Central memory CD8-positive, alpha-beta T cell (primary cell): ENCODE measurements around the gene CLASRP.

Source experiments
- ATAC-seq: fragments of 150-1000 bp; cut with Tn5 transposase; replicated peaks from 2 replicates; pipeline ENCODE4 v1.10.0; 2022; ENCODE audit warnings: mild to moderate bottlenecking, moderate FRiP score, moderate number of reproducible peaks; ENCODE audit not compliant: poor library complexity, severe bottlenecking; ENCODE audit errors: extremely low read depth
- DNase-seq, 2 donors: peaks; one replicate each; pipeline ENCODE4 v3.0.0; 2021; ENCODE audit warnings: low spot score in 2 of 2
- H3K27ac Mint-ChIP-seq: one replicate; pipeline ENCODE4 v1.8.0; 2022; ENCODE audit warnings: low read depth, mild to moderate bottlenecking, moderate library complexity, mixed read lengths
- H3K27me3 Mint-ChIP-seq: one replicate; pipeline ENCODE4 v1.8.0; 2022; ENCODE audit warnings: mixed read lengths
- H3K36me3 Mint-ChIP-seq: one replicate; pipeline ENCODE4 v1.8.0; 2022; ENCODE audit warnings: mild to moderate bottlenecking, moderate library complexity, mixed read lengths; ENCODE audit not compliant: insufficient read depth
- H3K4me1 Mint-ChIP-seq: one replicate; pipeline ENCODE4 v1.8.0; 2022; ENCODE audit warnings: mixed read lengths
- H3K4me3 Mint-ChIP-seq: one replicate; pipeline ENCODE4 v1.8.0; 2022; ENCODE audit warnings: mild to moderate bottlenecking, moderate library complexity, mixed read lengths
- H3K9me3 Mint-ChIP-seq: one replicate; pipeline ENCODE4 v1.8.0; 2022; ENCODE audit warnings: mixed read lengths

Gene CLASRP

DNA sequence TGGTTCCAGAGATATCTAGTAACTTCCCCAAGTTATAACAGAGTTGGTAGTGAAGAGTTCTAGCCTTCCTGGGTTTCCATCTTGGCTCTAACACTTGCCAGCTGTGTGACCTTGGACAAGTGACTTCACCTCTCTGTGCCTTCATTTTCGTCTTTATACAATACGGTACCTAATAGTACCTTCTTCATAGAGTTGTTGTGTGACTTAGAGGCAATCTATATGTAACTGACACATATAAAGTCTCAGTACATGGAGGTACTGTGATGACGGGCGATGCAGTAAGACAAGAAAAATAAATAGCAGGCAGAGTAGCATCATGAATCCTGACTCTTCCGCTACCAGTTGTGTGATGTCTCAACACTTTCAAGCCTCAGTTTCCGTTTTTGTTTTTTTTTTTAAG is 8.0 kb upstream of the CLASRP start:
- no peaks in the 10 kb centered on the region for H3K27me3 Mint-ChIP-seq
- ATAC-seq (no peak), DNase-seq (no peak)
- no peaks in the 10 kb centered on the region for H3K4me1 Mint-ChIP-seq
- no peak overlapping the region for H3K4me3 Mint-ChIP-seq
- peaks cover 60% of the 10 kb centered on the region for H3K36me3 Mint-ChIP-seq
- H3K27ac Mint-ChIP-seq: no peak overlapping the region
- no peaks in the 10 kb centered on the region for H3K9me3 Mint-ChIP-seq

DNA sequence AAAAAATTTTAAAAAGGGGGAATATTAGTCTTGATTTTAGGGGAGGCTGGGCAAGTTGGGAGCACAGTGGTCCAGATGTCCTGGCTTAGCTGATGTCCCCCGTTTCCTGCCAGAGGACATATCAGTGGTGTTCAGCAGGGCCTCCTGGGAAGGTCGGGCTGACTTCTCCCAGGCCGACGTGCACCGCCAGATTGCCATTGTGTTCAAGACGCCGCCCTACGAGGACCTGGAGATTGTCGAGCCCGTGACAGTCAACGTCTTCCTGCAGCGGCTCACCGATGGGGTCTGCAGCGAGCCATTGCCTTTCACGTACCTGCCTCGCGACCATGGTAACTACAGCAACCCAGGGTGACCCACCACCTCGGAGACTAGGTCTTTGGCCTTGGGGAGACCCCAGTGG is 6.4 kb upstream of the CLASRP start:
- Mint-ChIP-seq H3K4me1 (no peaks in the 10 kb centered on the region), H3K9me3 (no peaks in the 10 kb centered on the region), H3K27ac (no peak overlapping the region), H3K36me3 (peaks cover 53% of the 10 kb centered on the region), H3K27me3 (no peaks in the 10 kb centered on the region), H3K4me3 (no peak overlapping the region)
- ATAC-seq (no peak), DNase-seq (no peak)

DNA sequence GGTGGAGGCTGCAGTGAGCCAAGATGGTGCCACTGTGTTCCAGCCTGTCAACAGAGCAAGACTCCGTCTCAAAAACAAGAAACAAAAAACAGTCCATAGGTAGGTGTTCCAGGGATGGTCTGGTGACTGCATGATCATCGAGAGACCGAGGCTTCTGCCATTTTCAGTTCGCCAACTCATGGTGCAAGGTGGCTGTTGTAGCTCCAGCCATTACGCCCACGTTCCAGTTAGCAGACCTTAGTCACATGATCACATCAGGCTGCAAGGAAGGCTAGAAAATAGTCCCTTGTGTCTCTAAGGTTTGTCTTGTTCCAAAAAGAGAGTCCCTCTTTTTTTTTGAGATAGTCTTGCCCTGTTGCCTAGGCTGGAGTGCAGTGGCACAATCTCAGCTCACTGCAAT is 3.1 kb upstream of the CLASRP start:
- ATAC-seq: no peak
- H3K9me3 Mint-ChIP-seq: no peaks in the 10 kb centered on the region
- no peak for DNase-seq
- H3K36me3 Mint-ChIP-seq: peaks cover 38% of the 10 kb centered on the region
- H3K4me1 Mint-ChIP-seq: peaks cover 22% of the 10 kb centered on the region
- no peak overlapping the region for H3K4me3 Mint-ChIP-seq
- no peak overlapping the region for H3K27ac Mint-ChIP-seq
- no peaks in the 10 kb centered on the region for H3K27me3 Mint-ChIP-seq

DNA sequence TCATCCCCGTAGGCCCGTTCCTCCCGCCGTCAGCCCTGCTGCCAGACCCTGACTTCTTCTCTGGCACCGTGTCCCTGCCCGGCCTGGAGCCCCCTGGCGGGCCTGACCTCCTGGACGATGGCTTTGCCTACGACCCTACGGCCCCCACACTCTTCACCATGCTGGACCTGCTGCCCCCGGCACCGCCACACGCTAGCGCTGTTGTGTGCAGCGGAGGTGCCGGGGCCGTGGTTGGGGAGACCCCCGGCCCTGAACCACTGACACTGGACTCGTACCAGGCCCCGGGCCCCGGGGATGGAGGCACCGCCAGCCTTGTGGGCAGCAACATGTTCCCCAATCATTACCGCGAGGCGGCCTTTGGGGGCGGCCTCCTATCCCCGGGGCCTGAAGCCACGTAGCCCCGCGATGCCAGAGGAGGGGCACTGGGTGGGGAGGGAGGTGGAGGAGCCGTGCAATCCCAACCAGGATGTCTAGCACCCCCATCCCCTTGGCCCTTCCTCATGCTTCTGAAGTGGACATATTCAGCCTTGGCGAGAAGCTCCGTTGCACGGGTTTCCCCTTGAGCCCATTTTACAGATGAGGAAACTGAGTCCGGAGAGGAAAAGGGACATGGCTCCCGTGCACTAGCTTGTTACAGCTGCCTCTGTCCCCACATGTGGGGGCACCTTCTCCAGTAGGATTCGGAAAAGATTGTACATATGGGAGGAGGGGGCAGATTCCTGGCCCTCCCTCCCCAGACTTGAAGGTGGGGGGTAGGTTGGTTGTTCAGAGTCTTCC is 1.3 kb upstream of the CLASRP start:
- H3K4me3 Mint-ChIP-seq: peak overlapping the region; percentile 88
- no peak for DNase-seq
- no peaks in the 10 kb centered on the region for H3K9me3 Mint-ChIP-seq
- no peaks in the 10 kb centered on the region for H3K27me3 Mint-ChIP-seq
- H3K27ac Mint-ChIP-seq: no peak overlapping the region
- peaks cover 37% of the 10 kb centered on the region for H3K4me1 Mint-ChIP-seq
- peaks cover 44% of the 10 kb centered on the region for H3K36me3 Mint-ChIP-seq
- ATAC-seq: no peak

DNA sequence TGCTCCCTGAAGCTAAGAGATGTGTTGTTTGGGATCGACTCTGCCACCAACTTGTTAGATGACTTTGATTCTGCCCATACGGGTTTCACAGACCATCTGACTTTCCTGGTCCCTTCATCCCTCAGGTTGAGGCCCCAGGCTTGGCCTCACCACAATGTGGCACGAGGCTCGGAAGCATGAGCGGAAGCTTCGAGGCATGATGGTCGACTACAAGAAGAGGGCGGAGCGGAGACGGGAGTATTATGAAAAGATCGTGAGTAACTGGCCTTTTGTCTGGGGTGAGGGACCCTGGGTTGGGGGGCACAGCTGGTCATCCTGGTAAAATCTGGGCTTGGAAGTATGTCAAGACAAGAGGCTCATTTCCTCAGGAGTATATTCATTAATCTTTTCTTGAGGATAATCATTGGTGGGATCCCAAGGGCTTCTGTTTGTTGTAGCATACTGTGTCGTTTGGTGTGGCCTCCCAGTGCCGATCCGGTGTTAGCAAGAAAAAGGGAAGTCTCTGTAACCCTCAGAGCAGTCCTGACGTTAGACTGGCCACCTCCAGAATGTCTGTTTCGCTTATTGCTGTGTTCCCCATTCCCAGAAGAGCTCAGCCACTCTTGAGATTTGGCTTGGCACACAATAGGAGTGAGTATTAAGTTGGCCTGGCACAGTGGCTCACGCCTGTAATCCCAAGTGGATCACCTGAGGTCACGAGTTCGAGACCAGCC is 1.4 kb downstream of the CLASRP start:
- Mint-ChIP-seq H3K27ac (peak overlapping the region; percentile 85), H3K9me3 (no peaks in the 10 kb centered on the region), H3K27me3 (no peaks in the 10 kb centered on the region), H3K4me1 (peaks cover 43% of the 10 kb centered on the region), H3K4me3 (peak overlapping the region; percentile 88), H3K36me3 (peaks cover 40% of the 10 kb centered on the region)
- DNase-seq (no peak), ATAC-seq (no peak)

DNA sequence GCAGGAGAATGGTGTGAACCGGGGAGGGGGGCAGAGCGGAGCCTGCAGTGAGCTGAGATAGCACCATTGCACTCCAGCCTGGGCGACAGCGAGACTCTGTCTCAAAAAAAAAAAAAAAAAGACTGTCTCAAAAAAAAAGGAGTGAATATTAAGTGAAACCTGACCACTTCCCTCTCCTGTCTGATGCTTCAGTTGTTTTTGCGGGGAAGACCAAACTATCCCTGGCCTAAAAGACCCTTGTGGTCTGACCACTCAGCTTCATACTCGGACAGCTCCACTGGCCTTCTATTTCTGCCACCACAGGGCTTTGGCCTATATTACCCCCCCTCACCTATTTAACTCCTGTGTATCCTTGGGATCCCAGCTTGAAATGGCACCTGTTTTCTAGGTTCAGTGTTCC is 2.3 kb downstream of the CLASRP start:
- DNase-seq: no peak
- Mint-ChIP-seq H3K36me3 (peaks cover 42% of the 10 kb centered on the region), H3K4me1 (peaks cover 52% of the 10 kb centered on the region), H3K27me3 (no peaks in the 10 kb centered on the region), H3K4me3 (peak overlapping the region; percentile 36), H3K9me3 (no peaks in the 10 kb centered on the region), H3K27ac (peak overlapping the region; percentile 71)
- no peak for ATAC-seq

DNA sequence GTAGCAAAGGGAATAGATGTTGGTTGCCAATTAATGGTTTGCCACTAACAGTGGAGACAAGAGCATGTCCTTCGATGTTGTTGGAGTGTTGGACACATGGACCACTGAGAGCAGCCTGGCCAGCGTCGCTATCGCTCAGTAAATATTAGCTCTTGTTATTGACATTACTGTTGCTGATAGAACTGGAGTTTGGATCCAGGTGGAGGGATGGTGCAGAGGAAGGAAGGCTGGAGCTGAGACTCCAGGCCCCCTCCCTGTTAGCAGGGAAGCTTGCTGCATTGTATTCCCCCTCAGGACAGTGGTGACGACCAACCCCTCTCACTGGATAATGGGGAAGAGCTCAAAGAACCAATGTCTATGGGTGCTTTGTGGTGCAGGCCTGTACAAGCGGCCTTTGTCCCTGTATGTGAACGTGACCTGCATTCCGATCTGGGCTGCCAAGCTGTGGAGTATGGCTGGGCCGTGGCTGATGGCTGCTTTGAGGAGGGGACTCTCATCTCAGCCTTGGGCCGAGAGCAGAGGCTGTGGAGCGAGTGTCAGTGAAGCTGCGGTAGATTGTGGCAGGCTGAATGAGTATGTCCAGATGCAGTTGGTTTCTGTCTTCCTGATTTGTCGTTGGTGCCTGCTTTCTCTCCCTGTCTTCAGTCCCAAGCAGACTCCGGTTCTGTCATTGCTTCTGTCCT is 7.0 kb downstream of the CLASRP start:
- Mint-ChIP-seq H3K4me1 (peaks cover 56% of the 10 kb centered on the region), H3K9me3 (no peaks in the 10 kb centered on the region), H3K36me3 (peaks cover 44% of the 10 kb centered on the region), H3K4me3 (no peak overlapping the region), H3K27ac (peak overlapping the region; percentile 49), H3K27me3 (no peaks in the 10 kb centered on the region)
- ATAC-seq (no peak), DNase-seq (no peak)

DNA sequence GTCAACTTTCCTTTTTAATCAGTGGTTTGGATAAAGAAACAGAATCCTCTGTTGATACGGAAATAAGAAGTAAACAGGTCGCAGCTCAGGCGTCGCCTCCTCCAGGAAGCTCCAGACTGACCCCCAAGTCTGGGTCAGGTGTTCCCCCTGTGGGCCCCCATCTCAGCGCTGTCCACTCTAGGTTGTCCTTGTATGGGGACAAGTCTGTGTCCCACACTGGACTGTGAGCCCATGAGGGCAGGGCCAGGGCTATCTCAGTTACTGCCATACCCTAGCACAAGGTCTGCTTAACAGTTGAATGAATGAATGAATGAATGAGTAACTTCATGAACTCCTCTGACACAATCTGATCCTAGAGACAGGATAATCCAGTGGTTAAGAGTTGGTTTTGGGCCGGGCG is 7.5 kb downstream of the CLASRP start:
- peaks cover 40% of the 10 kb centered on the region for H3K36me3 Mint-ChIP-seq
- DNase-seq: no peak
- peak overlapping the region; percentile 32 for H3K27ac Mint-ChIP-seq
- no peaks in the 10 kb centered on the region for H3K9me3 Mint-ChIP-seq
- peaks cover 51% of the 10 kb centered on the region for H3K4me1 Mint-ChIP-seq
- H3K4me3 Mint-ChIP-seq: no peak overlapping the region
- H3K27me3 Mint-ChIP-seq: no peaks in the 10 kb centered on the region
- ATAC-seq: no peak

DNA sequence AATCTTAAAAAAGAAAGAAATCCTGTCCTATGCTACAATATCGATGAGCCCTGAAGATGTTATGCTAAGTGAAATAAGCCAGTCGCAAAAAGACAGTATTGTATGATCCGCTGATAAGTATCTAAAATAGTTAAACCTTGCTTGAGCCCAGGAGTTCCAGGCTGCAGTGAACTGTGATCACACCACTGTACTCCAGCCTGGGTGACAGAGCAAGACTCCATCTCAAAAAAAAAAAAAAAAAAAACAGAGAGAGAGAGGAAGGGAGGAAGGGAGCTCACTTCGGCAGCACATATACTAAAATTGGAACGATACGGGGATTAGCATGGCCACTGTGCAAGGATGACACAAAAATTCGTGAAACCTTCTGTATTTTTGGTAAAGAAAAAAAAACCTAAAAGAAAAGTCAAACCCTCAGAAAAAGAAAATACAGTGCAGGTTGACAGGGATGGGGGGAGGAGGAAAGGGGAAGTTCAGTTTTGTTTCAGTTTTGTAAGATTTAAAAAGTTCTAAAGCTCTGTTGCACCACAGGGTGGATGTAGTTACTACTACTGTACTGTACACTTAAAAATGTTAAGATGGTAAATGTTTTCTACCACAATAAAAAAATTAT is 8.4 kb downstream of the CLASRP start:
- Mint-ChIP-seq H3K4me1 (peaks cover 48% of the 10 kb centered on the region), H3K36me3 (peaks cover 34% of the 10 kb centered on the region), H3K27ac (no peak overlapping the region), H3K9me3 (no peaks in the 10 kb centered on the region), H3K27me3 (no peaks in the 10 kb centered on the region), H3K4me3 (no peak overlapping the region)
- ATAC-seq: no peak
- no peak for DNase-seq

DNA sequence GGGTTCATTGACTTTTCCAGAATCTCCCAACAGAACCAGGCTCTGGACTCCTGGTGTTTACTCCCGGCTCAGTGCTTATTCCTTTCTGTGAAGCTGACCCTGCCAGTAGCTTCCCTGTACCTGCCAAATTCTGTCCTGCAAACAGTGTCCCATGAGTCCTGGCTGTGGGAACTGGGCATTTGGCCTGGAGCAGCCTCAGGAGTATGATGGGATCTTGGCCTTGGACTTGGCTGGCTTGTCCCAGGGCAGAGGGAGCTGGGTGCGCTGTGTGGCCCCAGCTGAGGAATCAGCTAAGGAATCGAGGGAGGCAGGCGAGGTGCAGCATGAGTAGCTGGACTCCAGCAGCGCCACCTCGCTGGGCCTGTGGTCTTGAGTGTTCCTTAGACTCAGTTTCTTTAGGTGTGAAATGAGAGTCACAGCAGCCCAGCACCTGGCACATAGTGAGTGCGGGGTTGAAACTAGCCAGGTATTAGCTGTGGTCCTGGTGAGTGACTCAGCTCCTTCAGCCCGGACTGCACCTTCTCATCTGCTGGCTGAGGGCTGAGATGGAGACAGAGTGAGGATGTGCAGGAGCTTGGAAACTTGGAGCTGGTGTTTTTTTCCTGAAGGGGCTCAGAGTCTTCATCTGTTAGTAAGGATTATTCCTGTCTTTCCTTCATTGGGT is 10.4 kb downstream of the CLASRP start:
- H3K36me3 Mint-ChIP-seq: peaks cover 35% of the 10 kb centered on the region
- peak overlapping the region; percentile 77 for H3K27ac Mint-ChIP-seq
- H3K4me3 Mint-ChIP-seq: no peak overlapping the region
- H3K9me3 Mint-ChIP-seq: no peaks in the 10 kb centered on the region
- H3K27me3 Mint-ChIP-seq: no peaks in the 10 kb centered on the region
- ATAC-seq: no peak
- H3K4me1 Mint-ChIP-seq: peaks cover 48% of the 10 kb centered on the region
- DNase-seq: no peak

DNA sequence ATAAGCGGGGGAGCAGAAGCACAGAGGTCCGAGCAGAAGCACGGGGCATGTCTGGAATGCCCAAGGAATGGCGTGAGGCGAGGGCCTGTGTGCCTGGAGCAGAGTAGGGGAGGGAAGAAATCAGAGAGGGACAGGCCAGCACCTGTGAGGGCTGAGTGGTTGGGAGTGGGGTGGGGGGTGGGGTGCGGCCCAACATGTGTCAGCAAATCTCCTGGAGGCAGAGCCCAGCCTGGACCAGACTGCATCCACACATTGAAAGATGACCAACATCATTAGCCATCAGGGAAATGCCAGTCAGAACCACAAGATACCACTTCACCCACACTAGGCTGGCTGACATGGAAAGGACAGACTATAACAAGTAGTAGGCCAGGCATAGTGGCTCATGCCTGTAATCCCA is 11.2 kb downstream of the CLASRP start:
- no peaks in the 10 kb centered on the region for H3K9me3 Mint-ChIP-seq
- no peaks in the 10 kb centered on the region for H3K27me3 Mint-ChIP-seq

DNA sequence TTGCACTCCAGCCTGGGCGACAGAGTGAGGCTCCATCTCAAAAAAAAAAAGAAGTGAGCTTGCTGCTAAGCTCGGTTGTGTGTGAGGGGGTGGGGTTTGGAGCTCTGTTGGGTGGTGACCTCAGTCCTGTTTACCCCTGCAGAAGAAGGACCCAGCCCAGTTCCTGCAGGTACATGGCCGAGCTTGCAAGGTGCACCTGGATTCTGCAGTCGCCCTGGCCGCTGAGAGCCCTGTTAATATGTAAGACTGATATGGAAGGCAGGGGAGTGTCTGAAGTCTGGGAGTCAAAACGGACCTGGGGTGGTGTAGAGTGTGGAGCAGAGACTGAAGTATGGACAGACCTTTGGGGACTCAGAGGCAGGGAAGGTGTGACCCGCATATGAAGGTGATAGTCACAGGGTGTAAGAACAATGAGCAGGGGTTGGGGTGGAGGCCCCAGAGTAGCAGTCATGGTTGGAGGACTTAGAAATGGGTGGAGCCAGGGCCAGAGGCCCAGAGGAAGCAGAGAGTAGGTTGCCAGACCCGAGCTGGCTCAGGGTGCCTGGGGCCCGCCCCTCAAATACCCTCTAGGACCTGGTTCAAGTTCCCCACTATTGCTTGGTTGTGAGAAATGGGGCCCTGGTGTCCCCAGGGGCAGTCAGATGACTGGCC is 13.2 kb downstream of the CLASRP start:
- H3K27me3 Mint-ChIP-seq: no peaks in the 10 kb centered on the region
- H3K36me3 Mint-ChIP-seq: peaks cover 33% of the 10 kb centered on the region
- peaks cover 29% of the 10 kb centered on the region for H3K4me1 Mint-ChIP-seq
- no peaks in the 10 kb centered on the region for H3K9me3 Mint-ChIP-seq
- DNase-seq (no peak), ATAC-seq (peak; percentile 32)
- H3K27ac Mint-ChIP-seq: peak overlapping the region; percentile 9
- no peak overlapping the region for H3K4me3 Mint-ChIP-seq

More for the DNA sequence above, 11.2 kb downstream of the CLASRP start:
- peaks cover 38% of the 10 kb centered on the region for H3K36me3 Mint-ChIP-seq
- DNase-seq: no peak
- no peak for ATAC-seq
- H3K4me1 Mint-ChIP-seq: peaks cover 44% of the 10 kb centered on the region
- peak overlapping the region; percentile 77 for H3K27ac Mint-ChIP-seq
- H3K4me3 Mint-ChIP-seq: no peak overlapping the region
